OCI-LY7 (cell line): ENCODE data around the gene FBXO40.

Experiments used
- CTCF ChIP-seq: fragments of 200-600 bp; sonication (generic); conservative IDR thresholded peaks from 2 replicates; pipeline ENCODE4 v1.5.1; 2014; ENCODE audit warnings: mild to moderate bottlenecking, antibody characterized with exemption, low read length, moderate library complexity, mixed read lengths
- EZH2phosphoT487 ChIP-seq: fragments of 200-600 bp; sonication (generic); IDR thresholded peaks from 2 replicates; pipeline ENCODE4 v1.6.1; 2018; ENCODE audit warnings: low read depth, borderline replicate concordance, mild to moderate bottlenecking, mixed run types, antibody characterized with exemption, low read length, moderate library complexity, mixed read lengths

- TF ChIP-seq CTCF (no peak), EZH2phosphoT487 (no peak)
Observed at GRCh38 chr3:121557426-121557934, 35.7 kb upstream of the FBXO40 start.
